GM21526 (cell line): Measurements from ENCODE around the gene HNRNPM.
"Not testable (repeated sequence)": the region's sequence is repeated elsewhere in the genome, so short reads cannot be mapped to it uniquely, and the experiment has no call there.

Source experiments
- ATAC-seq: cut with Tn5 transposase; IDR thresholded peaks from one replicate; pipeline ENCODE4 v1.9.1; 2021; ENCODE audit warnings: moderate library complexity; ENCODE audit not compliant: unreplicated experiment, low FRiP score

HNRNPM gene

DNA sequence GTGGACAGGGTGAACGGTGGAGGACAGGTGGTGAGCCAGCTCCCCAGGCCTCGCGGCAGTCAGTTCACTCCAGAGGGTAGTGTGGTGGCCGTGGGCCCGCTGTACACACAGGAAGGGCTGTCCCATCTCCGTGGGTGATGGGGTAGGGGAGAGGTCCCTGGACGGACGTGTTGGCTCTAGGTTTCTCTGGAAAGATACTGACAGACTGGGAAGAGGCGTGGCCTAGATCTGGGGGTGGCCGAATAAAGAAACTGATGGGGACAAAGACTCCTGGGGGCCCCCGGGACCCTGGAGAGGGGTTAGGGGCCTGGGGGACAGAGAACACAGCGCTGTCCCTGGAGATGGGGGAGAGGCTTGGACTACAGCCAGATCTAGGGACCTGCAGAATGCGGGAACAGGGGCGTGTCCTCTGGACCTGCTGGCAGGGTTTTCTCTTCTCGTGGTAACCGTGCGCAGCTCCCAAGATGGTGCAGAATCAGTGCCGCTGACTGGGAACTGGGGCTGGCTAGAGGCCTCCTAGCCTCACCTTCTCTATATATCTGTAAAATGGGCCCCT, 61.7 kb downstream of the HNRNPM start:
- ATAC-seq = no peak

DNA sequence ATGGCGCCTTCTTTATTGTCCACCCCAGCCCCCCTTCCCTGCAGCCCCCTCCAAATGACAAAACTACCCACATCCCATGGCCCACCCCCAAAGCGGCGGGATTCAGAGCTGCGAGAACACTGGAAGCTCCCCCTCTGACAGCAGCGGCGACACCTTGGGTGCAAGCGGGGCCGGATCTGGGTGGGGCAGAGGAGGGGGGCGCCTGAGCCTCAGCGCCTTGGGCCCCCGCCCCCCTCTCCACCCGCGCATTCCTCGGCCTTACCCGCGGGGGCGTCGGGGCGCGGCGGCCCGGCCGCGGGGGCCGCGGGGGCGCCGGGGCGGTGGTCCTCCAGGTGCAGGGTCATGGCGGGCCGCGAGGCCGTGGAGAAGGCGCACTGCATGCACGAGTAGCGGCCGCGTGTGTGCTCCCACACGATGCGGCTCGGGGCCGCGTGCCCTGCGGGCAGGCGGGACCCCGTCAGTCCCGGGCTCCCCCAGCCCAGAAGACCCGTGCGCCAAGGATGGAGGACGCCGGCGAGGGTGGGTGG, 65.9 kb downstream of the HNRNPM start:
- no peak for ATAC-seq

- no peak for ATAC-seq
Measured at GRCh38 chr19:8511573-8512101, 66.9 kb downstream of the HNRNPM start.

- no peak for ATAC-seq
Measured at GRCh38 chr19:8512115-8512967, 67.6 kb downstream of the HNRNPM start.

GRCh38 chr19:8513036-8513686, 68.4 kb downstream of the HNRNPM start:
- no peak for ATAC-seq

DNA sequence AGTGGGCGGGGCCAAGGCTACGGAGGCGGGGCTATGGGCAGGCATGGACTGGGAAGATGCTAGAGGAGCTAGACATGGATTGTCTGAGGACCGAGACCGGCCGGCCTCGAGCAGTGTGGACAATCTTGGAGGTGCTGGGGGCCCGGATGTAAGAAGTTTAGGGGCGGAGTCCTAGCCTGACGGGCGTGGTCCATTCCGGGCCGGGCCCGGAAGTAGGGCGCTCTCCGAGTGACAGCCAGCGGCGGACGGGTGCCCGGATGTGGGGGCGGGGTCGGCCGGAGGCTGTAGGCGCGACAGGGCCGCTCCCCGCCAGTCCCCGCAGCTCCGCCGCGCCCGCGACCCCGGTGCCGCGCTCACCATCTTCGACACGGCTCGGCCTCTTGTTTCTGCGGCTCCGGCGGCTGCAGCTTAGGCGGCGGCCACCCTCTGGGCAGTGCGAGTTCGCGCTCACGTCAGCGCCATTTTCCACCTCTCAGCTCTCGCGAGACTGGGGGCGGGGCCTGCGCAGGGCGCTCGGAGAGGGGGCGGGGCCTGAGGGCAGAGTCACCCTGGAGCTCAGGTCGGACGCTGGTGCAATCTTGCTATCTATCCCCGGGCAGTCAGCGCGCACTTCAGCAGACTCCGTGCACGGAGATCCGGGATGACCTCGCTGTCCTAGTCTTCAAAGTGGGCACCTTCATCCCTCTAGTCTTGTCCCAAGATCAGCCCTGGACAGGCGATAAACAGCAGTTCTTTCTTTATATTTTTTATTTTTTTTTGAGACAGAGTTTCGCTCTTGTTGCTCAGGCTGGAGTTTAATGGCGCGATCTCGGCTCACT, 69.1 kb downstream of the HNRNPM start, which contains the start of gene ZNF414:
Gene ZNF414, minus strand, starts transcription at position 481 of the 818 bp plus-strand sequence. Its CDS starts 121 bp downstream, at position 360.
- ATAC-seq = peak; percentile 83

DNA sequence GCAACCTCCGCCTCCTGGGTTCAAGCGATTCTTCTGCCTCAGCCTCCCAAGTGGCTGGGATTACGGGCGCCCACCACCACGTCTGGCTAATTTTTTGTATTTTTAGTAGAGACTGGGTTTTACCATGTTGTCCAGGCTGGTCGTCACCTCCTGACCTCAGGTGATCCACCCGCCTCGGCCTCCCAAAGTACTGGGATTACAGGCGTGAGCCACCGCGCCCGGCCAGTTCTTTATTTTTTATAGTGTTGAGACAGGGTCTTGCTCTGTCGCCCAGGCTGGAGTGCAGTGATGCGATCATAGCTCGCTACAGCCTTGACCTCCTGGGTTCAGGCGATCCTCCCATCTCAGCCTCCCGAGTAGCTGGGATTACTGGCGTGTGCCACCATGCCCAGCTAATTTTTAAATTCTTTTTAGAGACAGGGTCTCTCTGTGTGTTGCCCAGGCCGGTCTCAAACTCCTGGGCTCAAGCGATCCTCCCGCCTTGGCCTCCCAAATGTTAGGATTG, 69.8 kb downstream of the HNRNPM start:
- not testable (repeated sequence) for ATAC-seq

DNA sequence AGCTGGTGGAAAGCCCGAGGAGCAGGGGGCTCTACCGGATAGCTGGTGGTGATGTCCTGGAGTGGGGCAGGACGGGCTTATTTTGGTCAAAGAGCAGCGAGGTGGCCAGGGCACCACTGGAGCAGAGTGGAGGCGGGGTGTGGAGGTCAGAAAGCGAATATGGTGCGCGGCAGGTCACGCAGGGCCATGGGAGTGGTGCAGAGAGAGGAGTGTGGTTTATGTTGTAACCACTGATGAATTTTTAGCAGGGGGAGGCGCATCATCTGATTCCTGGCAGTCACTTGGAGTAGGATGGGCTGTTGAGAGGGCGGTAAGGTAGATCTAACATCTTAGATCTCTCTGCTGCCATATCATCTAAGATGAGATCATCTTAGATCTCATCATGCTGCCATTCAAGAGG, 70.5 kb downstream of the HNRNPM start:
- no peak for ATAC-seq

GRCh38 chr19:8517551-8518442, 73.0 kb downstream of the HNRNPM start:
- ATAC-seq = no peak

GRCh38 chr19:8518536-8518935, 73.8 kb downstream of the HNRNPM start:
- ATAC-seq = no peak

DNA sequence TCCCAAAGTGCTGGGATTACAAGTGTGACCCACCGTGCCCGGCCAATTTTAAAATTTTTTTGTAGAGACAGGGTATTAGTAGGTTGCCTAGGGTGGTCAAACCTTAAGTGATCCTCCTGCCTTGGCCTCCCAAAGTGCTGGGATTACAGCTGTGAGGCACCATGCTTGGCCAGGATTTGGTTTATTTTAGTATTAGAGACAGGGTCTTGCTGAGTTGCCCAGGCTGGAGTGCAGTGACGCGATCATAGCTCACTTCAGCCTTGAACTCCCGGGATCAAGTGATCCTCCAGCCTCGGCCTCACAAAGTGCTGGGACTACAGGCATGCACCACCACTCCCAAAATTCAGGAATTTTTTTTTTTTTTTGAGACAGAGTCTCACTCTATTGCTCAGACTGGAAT, 74.6 kb downstream of the HNRNPM start:
- no peak for ATAC-seq

DNA sequence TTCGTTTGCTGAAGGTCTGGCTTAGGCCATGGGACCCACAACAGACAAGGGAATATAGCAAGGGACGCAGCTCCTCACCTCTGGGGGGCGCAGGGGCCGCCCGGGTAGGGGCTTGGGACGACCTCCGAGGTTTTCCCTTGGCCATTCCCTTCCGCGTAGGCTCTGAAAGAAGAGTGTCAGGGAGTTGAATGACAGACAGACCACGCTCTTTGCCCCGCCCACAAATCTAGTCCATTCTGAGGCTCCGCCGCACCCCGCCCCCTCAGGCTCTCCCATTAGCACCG, 80.6 kb downstream of the HNRNPM start:
- no peak for ATAC-seq

DNA sequence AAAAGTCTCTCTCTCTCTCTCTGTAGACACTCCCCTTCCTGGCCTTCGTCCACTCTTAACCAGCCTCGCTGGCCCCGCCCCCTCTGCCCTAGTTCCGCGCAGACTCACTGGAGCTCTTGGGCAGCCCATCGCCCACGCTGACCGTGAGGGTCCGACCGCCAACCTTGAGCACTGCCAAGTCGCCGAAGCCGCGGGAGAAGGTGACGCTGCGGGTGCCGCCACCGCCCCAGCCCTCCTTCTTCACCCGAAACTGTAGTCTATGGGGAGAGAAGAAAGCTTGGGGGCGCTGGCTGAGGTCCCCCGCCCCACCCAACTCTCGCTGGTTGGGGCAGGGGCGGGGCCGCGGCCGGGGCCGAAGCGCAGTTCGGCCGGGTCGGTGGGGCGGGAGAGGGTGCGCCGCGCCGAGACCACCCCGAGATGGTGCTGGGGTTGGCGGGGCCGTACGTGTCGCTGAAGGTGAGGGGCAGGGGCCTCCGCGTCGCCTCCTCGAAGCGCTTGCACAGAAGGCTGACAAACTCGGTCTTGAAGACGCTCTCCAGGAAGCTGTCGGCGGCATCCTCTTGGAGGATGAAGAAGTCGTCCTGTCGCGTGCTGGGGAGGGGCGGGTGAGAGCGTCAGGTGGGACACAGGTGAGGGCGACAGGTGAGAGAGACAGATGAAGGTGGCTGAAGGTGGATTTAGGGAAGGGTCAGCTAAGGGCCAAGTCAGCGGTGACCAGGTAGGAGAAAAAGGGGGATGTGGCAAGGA, 81.7 kb downstream of the HNRNPM start:
- ATAC-seq = no peak

GRCh38 chr19:8528500-8528899, 83.7 kb downstream of the HNRNPM start:
- ATAC-seq = no peak

- ATAC-seq = no peak
Measured at GRCh38 chr19:8529369-8530006, 84.7 kb downstream of the HNRNPM start.

- ATAC-seq = no peak
Measured at GRCh38 chr19:8530061-8530679, 85.4 kb downstream of the HNRNPM start.

GRCh38 chr19:8531470-8531869, 86.7 kb downstream of the HNRNPM start:
- no peak for ATAC-seq

- ATAC-seq = no peak
Measured at GRCh38 chr19:8532225-8532624, 87.5 kb downstream of the HNRNPM start.
